Heart left ventricle (tissue), 16 donors: Measurements from ENCODE around the gene DNMT3A. TPM values are rescaled to one million over a fixed set of nuclear protein-coding genes. Genes with fewer than 3 reads are reported as not detected.

Experiments used
- ATAC-seq, 4 donors: fragments of 200-7000 bp; cut with Tn5 transposase; one replicate each; pipeline ENCODE4 v1.9.1; 2020 to 2022; ENCODE audit warnings: moderate library complexity in 4 of 4, mild to moderate bottlenecking in 3 of 4, moderate number of reproducible peaks in 1 of 4
- DNase-seq, 5 donors: peaks; one replicate each; pipeline ENCODE4 v3.0.0-alpha.2; 2020
- H3K27ac ChIP-seq, 12 donors: fragments of 200-600 bp; sonication (generic) in 4 of 12; one replicate each; pipeline versions ENCODE4 v1.5.0 to v1.8.0; 2016 to 2022; ENCODE audit warnings: mild to moderate bottlenecking in 2 of 12
- H3K27me3 ChIP-seq, 9 donors: fragments of 200-600 bp; sonication (generic) in 2 of 9; one replicate each; pipeline versions ENCODE4 v1.5.1 to v1.8.0; 2016 to 2022; ENCODE audit warnings: mild to moderate bottlenecking in 3 of 9
- H3K36me3 ChIP-seq, 9 donors: fragments of 200-600 bp; sonication (generic) in 2 of 9; one replicate each; pipeline versions ENCODE4 v1.5.0 to v1.8.0; 2018 to 2022; ENCODE audit warnings: mild to moderate bottlenecking in 2 of 9
- H3K4me1 ChIP-seq, 12 donors: fragments of 200-600 bp; sonication (generic) in 4 of 12; one replicate each; pipeline versions ENCODE4 v1.5.0 to v1.8.0; 2016 to 2022; ENCODE audit warnings: mild to moderate bottlenecking in 3 of 12
- H3K4me3 ChIP-seq, 12 donors: fragments of 200-600 bp; sonication (generic) in 4 of 12; one replicate each; pipeline versions ENCODE4 v1.5.0 to v1.8.0; 2017 to 2022; ENCODE audit warnings: mild to moderate bottlenecking in 9 of 12, moderate library complexity in 4 of 12
- H3K9me3 ChIP-seq, 12 donors: fragments of 200-600 bp; sonication (generic) in 4 of 12; one replicate each; pipeline versions ENCODE4 v1.5.0 to v1.8.0; 2016 to 2022; ENCODE audit warnings: mild to moderate bottlenecking in 1 of 12
- POLR2A ChIP-seq, 2 donors: fragments of 450-650 bp; IDR thresholded peaks; one replicate each; pipeline ENCODE4 v1.6.1; 2017; ENCODE audit warnings: antibody characterized with exemption in 2 of 2, mild to moderate bottlenecking in 2 of 2, moderate library complexity in 2 of 2
- WGBS, 4 donors: extraction: QIAGEN DNeasy Blood & Tissue Kit in 2 of 4; methylation state at CpG; one replicate each; pipeline versions ENCODE4 v1.1.5 to v1.1.7; 2013 to 2018; 5-methylcytosine and 5-hydroxymethylcytosine counted together
- intact Hi-C, 10 donors: fragments of 100-400 bp; cut with DNase I; formaldehyde crosslinking; loops; one replicate each; pipeline versions ENCODE4 v1.11.1 to v1.14.2; 2022
- polyA plus RNA-seq, 2 donors: library from polyadenylated mRNA; stranded (reverse); fragments of 200-250 nt; gene quantifications; one replicate each; pipeline ENCODE4 v1.2.3, GENCODE V29; 2013
- total RNA-seq, 9 donors: library from RNA; depleted of rRNA in 2 of 9; stranded (reverse); fragments of >200 nt in 2 of 9; fragmentation: NEBNext Ultra II Directional in 3 of 9; extraction: Animal tissue kit (Norgen Biotek cat#: 25700) in 3 of 9; gene quantifications; one replicate each; pipeline versions ENCODE4 v1.1.0 to v1.2.4, GENCODE V29; 2016 to 2023
- TF ChIP-seq, protein P1 (sequence below), 12 donors: fragments of 200-600 bp; sonication (generic) in 4 of 12; IDR thresholded peaks; one replicate each; pipeline versions ENCODE4 v1.5.0 to v1.8.0; 2018 to 2022; ENCODE audit warnings: antibody characterized with exemption in 12 of 12, mild to moderate bottlenecking in 5 of 12
- donor health status: ischemic (EF 13 %, LVEDD 7.1; RV severe dilation, severe dysfunction).
- donor health status: healthy with polysubstance abuse.
- donor health status: DM: no; HTN: yes; CAD: no.
- donor health status: DM: no; HTN: no; CAD: no.
- donor health status: ischemic (EF 25% LVEDD 6.9; RV normal size, moderate dysfunction).
- donor health status: ischemic (EF 25% LVEDD 5.7; RV mildly dilated, moderate dysfunction).
- donor health status: healthy.
- donor health status: DM: yes; HTN: yes; CAD: no.
- donor health status: ischemic (EF 35%, LVEDD 5.7; RV mildly dilated, moderate dysfunction).
- donor health status: nonischemic (EF 11% LVEDD 7.7; RV severe dilation, severe dysfunction).
- donor health status: DM: yes; HTN: yes; CAD: no.
- donor health status: PGD.
- donor health status: ischemic (EF 29% LVEDD 5.4; RV normal size, mild dysfunction).
- donor health status: nonischemic (EF 23%, LVEDD 6.1; RV moderate dilation, normal function).

Gene DNMT3A
- total and polyA plus RNA-seq, 11 donors, result 3.5 to 26.0 (median 16.0) TPM

DNA sequence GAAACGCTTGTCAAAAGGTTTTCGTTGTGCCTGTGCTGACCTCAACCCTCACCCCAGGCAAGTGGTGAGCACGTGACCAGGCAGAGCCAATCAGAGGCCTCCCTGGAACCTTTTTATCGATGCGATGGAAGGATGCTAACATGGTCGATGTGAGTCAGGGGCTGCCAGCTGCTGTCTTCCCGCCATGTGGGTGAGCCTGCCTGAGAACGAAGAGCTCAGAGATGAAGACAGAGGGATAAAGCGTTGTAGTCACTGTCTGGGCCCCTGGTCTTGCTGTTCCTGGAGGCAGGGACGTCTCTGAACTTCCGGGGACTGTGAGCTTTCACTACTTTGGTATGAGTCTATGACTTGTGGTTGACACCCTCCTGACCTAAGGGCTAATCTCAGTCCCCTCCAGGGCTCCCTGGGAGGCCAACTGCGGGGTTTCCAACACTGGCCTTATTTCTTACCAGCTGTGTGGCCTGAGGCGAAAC lies 18.6 kb downstream of the DNMT3A start:
- peak overlapping the region in 1 of 12 donors; percentile 54 for H3K27ac ChIP-seq

DNA sequence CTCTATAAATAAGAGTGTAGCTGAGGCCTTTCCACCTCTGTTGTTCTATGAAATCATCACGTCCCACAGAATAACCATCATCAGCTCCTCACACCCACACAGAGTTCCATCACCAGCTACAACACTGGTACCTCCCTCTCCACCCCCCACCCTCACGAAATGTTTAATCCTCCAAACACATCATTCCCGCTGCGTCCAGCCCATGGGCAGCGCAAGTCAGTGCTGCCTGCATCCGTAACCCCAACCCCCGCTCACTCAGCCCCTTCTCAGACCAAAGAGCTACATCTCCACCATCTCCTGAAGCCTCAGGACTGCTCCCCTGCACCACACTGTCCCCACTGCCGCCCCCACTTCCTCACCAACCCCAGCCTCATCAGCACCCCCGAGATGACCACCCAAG lies 19.4 kb downstream of the DNMT3A start:
- no peaks in the 10 kb centered on the region for H3K27me3 ChIP-seq
- intact Hi-C loops, result no loop called here
- H3K4me3 ChIP-seq, result no peak overlapping the region
- peak in 1 of 5 donors; percentile 18 for DNase-seq
- H3K4me1 ChIP-seq, result peaks cover 0 to 33% (median 20%) of the 10 kb centered on the region in 12 donors
- 88 to 93% (median 89%) methylated on average over 9 of the region's 9 CpGs for WGBS, 4 donors
- peaks cover 0 to 12% (median 6%) of the 10 kb centered on the region in 12 donors for H3K9me3 ChIP-seq
- peaks cover 0 to 11% (median 0%) of the 10 kb centered on the region in 9 donors for H3K36me3 ChIP-seq
- H3K27ac ChIP-seq, result no peak overlapping the region
- TF ChIP-seq, protein P1, sequence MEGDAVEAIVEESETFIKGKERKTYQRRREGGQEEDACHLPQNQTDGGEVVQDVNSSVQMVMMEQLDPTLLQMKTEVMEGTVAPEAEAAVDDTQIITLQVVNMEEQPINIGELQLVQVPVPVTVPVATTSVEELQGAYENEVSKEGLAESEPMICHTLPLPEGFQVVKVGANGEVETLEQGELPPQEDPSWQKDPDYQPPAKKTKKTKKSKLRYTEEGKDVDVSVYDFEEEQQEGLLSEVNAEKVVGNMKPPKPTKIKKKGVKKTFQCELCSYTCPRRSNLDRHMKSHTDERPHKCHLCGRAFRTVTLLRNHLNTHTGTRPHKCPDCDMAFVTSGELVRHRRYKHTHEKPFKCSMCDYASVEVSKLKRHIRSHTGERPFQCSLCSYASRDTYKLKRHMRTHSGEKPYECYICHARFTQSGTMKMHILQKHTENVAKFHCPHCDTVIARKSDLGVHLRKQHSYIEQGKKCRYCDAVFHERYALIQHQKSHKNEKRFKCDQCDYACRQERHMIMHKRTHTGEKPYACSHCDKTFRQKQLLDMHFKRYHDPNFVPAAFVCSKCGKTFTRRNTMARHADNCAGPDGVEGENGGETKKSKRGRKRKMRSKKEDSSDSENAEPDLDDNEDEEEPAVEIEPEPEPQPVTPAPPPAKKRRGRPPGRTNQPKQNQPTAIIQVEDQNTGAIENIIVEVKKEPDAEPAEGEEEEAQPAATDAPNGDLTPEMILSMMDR (IDR thresholded peaks at IDR 0.05), result no peak
- TF ChIP-seq POLR2A (IDR thresholded peaks at IDR 0.05), result no peak
- no peak for ATAC-seq

More for the DNA sequence above, 18.6 kb downstream of the DNMT3A start:
- Histone ChIP-seq H3K4me1 (peaks cover 0 to 34% (median 22%) of the 10 kb centered on the region in 12 donors), H3K27me3 (no peaks in the 10 kb centered on the region), H3K9me3 (peaks cover 0 to 14% (median 6%) of the 10 kb centered on the region in 12 donors), H3K4me3 (peak overlapping the region in 1 of 12 donors; percentile 43), H3K36me3 (peaks cover 0 to 14% (median 0%) of the 10 kb centered on the region in 9 donors)
- no peak for TF ChIP-seq POLR2A (IDR thresholded peaks at IDR 0.05)
- TF ChIP-seq, protein P1 (IDR thresholded peaks at IDR 0.05), result no peak
- intact Hi-C loops, result no loop called here
- peak in 1 of 5 donors; percentile 40 for DNase-seq
- peak in 1 of 4 donors; percentile 32 for ATAC-seq
- WGBS, 4 donors, result 68 to 72% (median 69%) methylated on average over 12 to 13 of the region's 13 CpGs

DNA sequence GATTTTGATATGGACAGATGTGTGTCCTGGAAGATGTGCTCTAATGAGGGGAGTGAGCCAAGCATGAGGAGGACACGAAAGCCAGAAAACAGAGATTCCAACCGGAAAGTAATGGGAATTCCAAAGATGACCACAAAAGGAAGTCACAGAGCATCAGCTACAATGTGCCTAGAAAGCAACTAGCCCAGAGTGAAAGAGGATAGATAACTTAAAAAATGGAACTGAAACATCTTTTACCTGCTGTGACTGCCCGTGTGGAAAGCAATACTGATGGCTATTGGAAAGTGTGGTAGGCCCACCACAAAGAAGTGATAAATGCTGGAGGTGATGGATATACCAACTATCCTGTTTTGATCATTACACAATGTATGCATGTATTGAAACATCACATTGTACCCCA lies 21.6 kb downstream of the DNMT3A start:
- H3K4me1 ChIP-seq, result peaks cover 3 to 42% (median 32%) of the 10 kb centered on the region in 12 donors
- ATAC-seq (no peak), DNase-seq (no peak)
- H3K27me3 ChIP-seq, result no peaks in the 10 kb centered on the region
- TF ChIP-seq POLR2A (IDR thresholded peaks at IDR 0.05), result no peak
- TF ChIP-seq, protein P1 (IDR thresholded peaks at IDR 0.05), result no peak
- H3K4me3 ChIP-seq, result no peak overlapping the region
- H3K9me3 ChIP-seq, result no peaks in the 10 kb centered on the region
- no peak overlapping the region for H3K27ac ChIP-seq
- H3K36me3 ChIP-seq, result no peaks in the 10 kb centered on the region
- intact Hi-C loops, result no loop called here
- 72 to 80% (median 77%) methylated on average over 3 of the region's 3 CpGs for WGBS, 4 donors

DNA sequence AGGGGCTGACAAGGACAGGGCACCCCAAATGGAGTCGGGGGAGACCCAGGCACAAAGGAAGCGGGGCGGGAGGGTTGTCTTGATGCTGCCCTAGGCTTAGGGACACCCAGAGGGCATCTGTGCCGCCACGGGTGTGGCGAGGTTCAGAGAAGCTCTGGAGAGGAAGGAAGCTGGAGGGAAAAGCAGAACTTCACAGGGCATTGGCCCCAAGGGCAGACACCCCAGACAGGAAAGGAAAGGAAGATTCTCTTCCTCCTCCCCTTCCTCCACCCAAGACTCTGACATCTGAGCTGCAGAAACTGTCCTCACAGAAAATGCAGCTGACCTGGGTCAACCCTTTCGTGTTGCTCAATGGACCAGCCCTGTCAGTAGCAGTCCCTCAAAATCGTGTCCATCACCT lies 25.6 kb downstream of the DNMT3A start:
- TF ChIP-seq, protein P1 (IDR thresholded peaks at IDR 0.05), result no peak
- TF ChIP-seq POLR2A (IDR thresholded peaks at IDR 0.05), result no peak
- no peak overlapping the region for H3K4me3 ChIP-seq
- DNase-seq (peak in 3 of 5 donors; percentile 66 to 77 (median 71)), ATAC-seq (peak in 3 of 4 donors; percentile 9 to 31 (median 12))
- H3K4me1 ChIP-seq, result peaks cover 3 to 61% (median 49%) of the 10 kb centered on the region in 12 donors
- intact Hi-C loops, result no loop called here
- WGBS, 4 donors, result 57 to 68% (median 64%) methylated on average over 8 of the region's 8 CpGs
- no peaks in the 10 kb centered on the region for H3K9me3 ChIP-seq
- peaks cover 0 to 24% (median 5%) of the 10 kb centered on the region in 9 donors for H3K36me3 ChIP-seq
- peak overlapping the region in 5 of 12 donors; percentile 65 to 91 (median 86) for H3K27ac ChIP-seq
- no peaks in the 10 kb centered on the region for H3K27me3 ChIP-seq
